Mesothelial cell of epicardium (in vitro differentiated cells): Measurements from ENCODE around the gene WHRN. TPM values are rescaled to one million over a fixed set of nuclear protein-coding genes. Genes with fewer than 3 reads are reported as not detected.

Experiments
- DNase-seq, 2 experiments: peaks; one replicate each; pipeline ENCODE4 v3.0.0; 2021; ENCODE audit warnings: low spot score in 2 of 2; ENCODE audit not compliant: unreplicated experiment in 2 of 2
- H3K27ac Mint-ChIP-seq: 2 replicates; pipeline ENCODE4 v1.8.0; 2021; ENCODE audit warnings: mixed read lengths
- H3K27me3 Mint-ChIP-seq: 2 replicates; pipeline ENCODE4 v1.8.0; 2021; ENCODE audit warnings: low read depth, mixed read lengths
- H3K36me3 Mint-ChIP-seq: 2 replicates; pipeline ENCODE4 v1.8.0; 2021; ENCODE audit warnings: mixed read lengths
- H3K4me1 Mint-ChIP-seq: 2 replicates; pipeline ENCODE4 v1.8.0; 2021; ENCODE audit warnings: mixed read lengths
- H3K4me3 Mint-ChIP-seq: 2 replicates; pipeline ENCODE4 v1.8.0; 2021; ENCODE audit warnings: mild to moderate bottlenecking, moderate library complexity, mixed read lengths
- H3K9me3 Mint-ChIP-seq: 2 replicates; pipeline ENCODE4 v1.8.0; 2021; ENCODE audit warnings: mixed read lengths
- CTCF ChIP-seq: fragments of 200-600 bp; sonication (generic); IDR thresholded peaks from one replicate; pipeline ENCODE4 v1.5.0; 2021; ENCODE audit warnings: antibody characterized with exemption; ENCODE audit not compliant: unreplicated experiment
- total RNA-seq: library from RNA; stranded (reverse); gene quantifications from 3 replicates; pipeline ENCODE4 v1.2.1, GENCODE V29; 2021

Gene WHRN
- total RNA-seq, 1 donor from 2014 or later = 25.5 TPM

GRCh38 chr9:114431770-114432169, 73.5 kb downstream of the WHRN start:
- Mint-ChIP-seq H3K4me3 (no peak overlapping the region), H3K27me3 (no peaks in the 10 kb centered on the region), H3K27ac (no peak overlapping the region), H3K4me1 (no peaks in the 10 kb centered on the region), H3K36me3 (no peaks in the 10 kb centered on the region), H3K9me3 (no peaks in the 10 kb centered on the region)
- no peak for TF ChIP-seq CTCF
- DNase-seq = no peak

GRCh38 chr9:114431003-114431402, 74.3 kb downstream of the WHRN start:
- H3K27me3 Mint-ChIP-seq = no peaks in the 10 kb centered on the region
- no peaks in the 10 kb centered on the region for H3K4me1 Mint-ChIP-seq
- no peaks in the 10 kb centered on the region for H3K9me3 Mint-ChIP-seq
- TF ChIP-seq CTCF = no peak
- DNase-seq = no peak
- no peak overlapping the region for H3K4me3 Mint-ChIP-seq
- no peaks in the 10 kb centered on the region for H3K36me3 Mint-ChIP-seq
- H3K27ac Mint-ChIP-seq = no peak overlapping the region

GRCh38 chr9:114430457-114430856, 74.8 kb downstream of the WHRN start:
- no peak for DNase-seq
- Mint-ChIP-seq H3K4me3 (no peak overlapping the region), H3K27ac (no peak overlapping the region), H3K9me3 (no peaks in the 10 kb centered on the region), H3K36me3 (no peaks in the 10 kb centered on the region), H3K4me1 (no peaks in the 10 kb centered on the region), H3K27me3 (no peaks in the 10 kb centered on the region)
- no peak for TF ChIP-seq CTCF

GRCh38 chr9:114429488-114429887, 75.8 kb downstream of the WHRN start:
- H3K4me1 Mint-ChIP-seq = no peaks in the 10 kb centered on the region
- no peak for DNase-seq
- no peak overlapping the region for H3K4me3 Mint-ChIP-seq
- no peaks in the 10 kb centered on the region for H3K27me3 Mint-ChIP-seq
- no peak for TF ChIP-seq CTCF
- H3K27ac Mint-ChIP-seq = no peak overlapping the region
- no peaks in the 10 kb centered on the region for H3K9me3 Mint-ChIP-seq
- H3K36me3 Mint-ChIP-seq = peaks cover 3% of the 10 kb centered on the region

GRCh38 chr9:114428466-114428865, 76.8 kb downstream of the WHRN start:
- Mint-ChIP-seq H3K4me1 (no peaks in the 10 kb centered on the region), H3K27ac (no peak overlapping the region), H3K36me3 (peaks cover 4% of the 10 kb centered on the region), H3K4me3 (no peak overlapping the region), H3K9me3 (no peaks in the 10 kb centered on the region), H3K27me3 (no peaks in the 10 kb centered on the region)
- no peak for TF ChIP-seq CTCF
- DNase-seq = no peak

GRCh38 chr9:114427644-114428043, 77.6 kb downstream of the WHRN start:
- Mint-ChIP-seq H3K27ac (no peak overlapping the region), H3K9me3 (no peaks in the 10 kb centered on the region)

More at GRCh38 chr9:114427644-114428043, 77.6 kb downstream of the WHRN start:
- no peak overlapping the region for H3K4me3 Mint-ChIP-seq
- TF ChIP-seq CTCF = no peak
- peaks cover 4% of the 10 kb centered on the region for H3K36me3 Mint-ChIP-seq
- no peaks in the 10 kb centered on the region for H3K27me3 Mint-ChIP-seq
- H3K4me1 Mint-ChIP-seq = no peaks in the 10 kb centered on the region
- DNase-seq = no peak
